HG02970 (cell line): ENCODE data around the gene FBLN2.

ENCODE experiments used
- ATAC-seq: cut with Tn5 transposase; IDR thresholded peaks from one replicate; pipeline ENCODE4 v1.9.1; 2021; ENCODE audit warnings: mild to moderate bottlenecking, moderate library complexity, moderate number of reproducible peaks; ENCODE audit not compliant: unreplicated experiment, low FRiP score

Gene FBLN2

DNA sequence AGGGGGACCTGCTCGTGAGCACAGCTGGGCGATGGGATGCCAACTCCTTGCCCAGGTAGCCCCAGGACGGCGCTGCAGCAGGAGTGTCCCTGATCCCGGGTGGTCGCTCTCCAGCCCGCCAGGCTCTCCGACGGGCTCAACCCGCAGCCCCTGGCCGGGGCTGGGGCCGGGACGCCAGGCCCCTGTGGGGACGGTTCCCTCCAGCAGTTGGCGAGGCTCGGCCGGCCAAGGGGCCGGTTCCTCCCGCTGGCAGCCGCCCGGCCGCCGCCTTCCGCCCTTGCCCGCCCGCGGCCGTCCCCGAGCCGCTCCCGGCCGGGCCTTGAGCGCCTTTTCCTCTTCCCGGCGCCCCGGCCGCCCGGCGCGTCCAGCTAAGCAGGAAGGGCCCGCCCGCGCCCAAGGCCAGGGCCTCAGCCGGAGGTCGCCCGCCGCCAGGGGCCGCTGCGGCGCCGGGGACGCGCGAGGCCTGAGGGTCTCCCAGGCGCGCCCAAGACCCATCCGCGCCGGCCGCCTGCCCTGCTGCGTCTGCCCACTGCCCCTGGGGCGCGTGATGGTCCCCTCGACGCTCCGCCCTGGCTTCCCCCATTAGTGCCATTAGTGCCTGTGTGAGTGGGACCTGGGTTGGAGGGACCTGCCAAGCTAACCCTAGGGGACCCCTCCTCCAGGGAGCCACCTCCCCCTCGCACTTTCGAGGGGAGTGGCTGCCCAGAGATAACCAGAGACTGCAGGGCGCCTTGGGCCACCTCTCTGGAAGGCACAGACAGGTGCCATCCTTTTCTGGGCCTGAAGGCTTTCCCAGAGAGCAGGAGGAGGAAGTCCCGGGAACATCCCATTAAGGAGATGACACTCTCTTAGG lies 106.4 kb downstream of the FBLN2 start:
- ATAC-seq, result no peak

DNA sequence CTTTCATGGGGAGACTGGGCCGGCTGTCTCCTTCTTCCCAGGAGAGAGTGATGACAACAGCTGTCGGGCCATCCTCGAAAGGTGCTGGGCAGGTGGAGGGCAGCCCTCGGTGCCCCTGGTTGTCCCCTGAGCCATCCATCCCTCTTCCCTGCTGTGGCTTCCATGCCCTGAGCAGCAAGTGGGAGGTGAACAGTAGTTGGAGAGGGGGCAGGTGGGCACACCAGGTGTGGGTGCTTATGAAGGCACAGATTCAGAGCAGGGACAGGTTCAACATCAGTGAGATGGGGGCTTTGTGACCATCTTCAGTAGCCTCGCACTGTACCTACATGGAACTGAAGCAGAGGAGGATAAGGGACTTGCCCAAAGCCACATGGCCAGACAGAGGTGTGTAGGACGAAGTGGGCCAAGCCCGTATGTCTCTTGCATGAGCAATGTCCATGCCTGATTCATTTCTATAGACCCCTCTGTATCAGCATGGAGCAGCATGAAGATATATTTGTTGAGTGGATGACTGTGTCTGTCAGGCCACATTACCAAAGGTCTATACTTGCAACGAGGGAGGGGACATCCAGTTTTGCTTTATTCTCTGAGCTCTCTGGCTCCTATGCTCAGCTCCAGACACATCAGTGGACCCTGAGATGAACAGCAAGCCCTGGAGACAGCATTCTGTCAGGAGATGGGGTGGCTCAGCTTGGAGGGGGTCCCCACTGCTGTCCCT lies 107.8 kb downstream of the FBLN2 start:
- no peak for ATAC-seq

DNA sequence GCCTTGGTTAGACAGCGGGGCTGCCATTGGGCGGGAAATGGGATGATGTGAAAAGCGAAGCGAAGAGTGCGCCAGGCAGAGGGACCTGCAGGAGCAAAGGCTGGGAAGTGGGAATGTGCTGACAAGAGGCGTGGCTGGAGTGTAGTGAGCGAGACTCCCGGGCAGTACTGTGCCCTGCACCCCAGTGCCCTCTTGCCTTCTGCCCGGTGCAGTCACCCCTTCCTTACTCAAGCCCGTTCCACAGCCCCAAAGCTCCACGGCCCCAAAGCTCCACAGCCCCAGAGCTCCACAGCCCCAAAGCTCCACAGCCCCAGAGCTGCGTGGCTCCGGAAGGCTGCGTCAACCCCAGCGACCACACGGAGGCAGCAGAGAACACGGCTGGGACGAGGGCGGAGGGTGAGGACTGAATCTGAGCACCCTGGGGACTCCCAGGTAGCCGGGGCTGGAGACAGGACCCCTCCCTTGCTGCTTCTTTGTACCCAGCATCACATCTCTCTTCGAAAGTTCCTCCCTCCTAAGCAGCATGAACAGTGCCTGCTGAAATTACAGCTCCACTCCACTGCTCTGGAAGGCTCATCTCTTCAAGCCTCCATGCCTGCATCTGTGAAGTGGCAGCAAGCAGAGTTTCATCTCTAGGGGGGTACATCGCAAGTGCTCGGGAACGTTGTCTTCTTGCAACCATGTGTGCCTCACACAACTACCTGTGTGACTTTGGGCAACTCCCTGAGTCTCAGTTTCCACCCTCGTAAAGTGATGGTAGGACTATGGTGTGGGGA lies 108.9 kb downstream of the FBLN2 start:
- no peak for ATAC-seq

DNA sequence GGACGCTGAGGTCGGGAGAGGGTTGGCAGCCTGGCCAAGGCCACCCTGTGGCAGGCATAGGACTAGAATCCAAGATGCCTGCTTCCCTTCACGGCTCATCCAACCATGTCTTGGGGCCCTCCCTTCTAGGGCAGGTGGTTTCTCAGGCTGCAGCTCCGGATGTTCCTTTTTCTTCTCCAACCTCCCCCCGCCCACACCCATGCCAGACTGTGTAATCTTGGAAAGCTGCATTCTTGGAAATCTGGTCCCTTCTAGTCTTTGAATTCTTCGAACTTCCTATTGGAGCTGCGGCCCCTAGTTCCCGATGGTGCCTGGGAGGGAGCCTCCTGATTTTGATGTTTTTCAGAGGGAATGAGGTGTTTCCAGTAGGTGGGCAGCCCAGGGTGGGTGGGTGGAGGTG lies 109.8 kb downstream of the FBLN2 start:
- no peak for ATAC-seq

DNA sequence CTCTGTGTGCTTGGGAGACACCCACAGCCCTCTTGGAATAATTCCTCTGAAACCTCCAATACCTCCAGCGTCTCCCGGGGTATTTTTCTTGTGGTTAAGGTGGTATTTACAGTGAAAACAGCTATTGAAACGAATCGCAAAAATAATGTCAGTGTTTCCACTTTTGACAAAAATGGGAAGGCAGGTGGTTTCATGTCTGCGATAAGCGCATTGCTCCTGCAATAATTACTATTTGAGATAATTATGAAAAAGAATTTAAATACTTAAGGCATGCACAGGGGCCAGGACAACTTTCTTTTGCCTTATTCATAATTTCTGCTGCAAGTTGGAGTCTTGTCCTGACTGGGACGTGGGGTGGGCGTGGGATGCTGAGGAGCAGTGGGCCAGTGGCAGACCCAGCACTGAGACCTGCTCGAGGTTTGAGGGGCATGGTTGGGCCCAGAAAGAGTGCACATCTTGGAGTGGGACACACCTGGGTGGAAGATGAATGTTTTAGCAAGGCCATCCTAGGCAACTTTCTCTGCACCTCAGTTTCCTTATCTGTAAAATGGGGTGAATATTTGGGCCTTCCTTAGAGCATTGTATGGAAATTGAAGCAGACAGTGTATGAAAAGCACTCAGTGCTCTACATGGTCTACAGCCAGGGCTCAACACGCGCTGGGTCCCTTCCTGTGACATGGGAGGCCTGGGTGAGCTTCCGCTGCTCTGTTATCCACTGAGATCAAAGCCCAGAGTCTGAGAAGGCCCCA lies 110.5 kb downstream of the FBLN2 start:
- ATAC-seq, result no peak

DNA sequence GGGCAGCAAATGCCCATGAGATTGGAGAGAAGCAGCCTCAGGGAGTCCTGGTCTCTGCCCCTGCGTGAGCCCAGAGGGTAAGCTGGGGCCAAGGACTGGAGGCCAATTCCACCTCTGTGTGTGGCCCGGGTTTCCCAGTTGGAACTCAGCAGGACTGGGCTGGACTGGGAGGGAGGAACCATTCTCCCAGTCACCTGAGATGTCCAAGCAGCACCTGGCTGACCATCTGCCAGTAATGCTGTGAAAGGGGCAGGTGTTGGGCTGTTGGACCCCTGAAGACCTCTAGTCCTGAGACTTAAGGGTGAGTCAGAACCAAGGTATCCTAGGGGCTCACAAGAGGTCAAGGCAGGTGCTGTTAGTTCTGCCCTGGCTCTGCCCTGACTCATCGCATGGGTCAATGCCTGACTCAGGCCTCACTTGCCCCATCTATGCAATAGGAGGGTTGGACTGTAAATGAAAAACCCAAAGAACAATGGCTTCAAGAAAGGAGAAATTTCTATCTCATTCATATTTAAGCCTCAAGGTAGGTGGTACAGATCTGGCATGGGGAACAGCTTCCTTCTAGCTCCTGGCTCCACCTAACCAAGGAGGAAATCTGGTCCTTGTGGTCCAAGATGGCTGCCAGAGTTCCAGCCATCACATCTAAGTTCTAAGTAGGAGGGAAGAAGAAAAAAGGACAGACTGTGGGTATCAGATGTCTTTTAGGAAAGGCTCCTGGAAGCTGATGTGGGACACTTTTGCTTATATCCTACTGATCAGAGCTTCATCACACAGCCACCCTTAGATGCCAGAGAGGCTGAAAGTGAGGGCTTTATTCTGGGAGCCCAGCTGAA lies 111.3 kb downstream of the FBLN2 start:
- ATAC-seq, result no peak

DNA sequence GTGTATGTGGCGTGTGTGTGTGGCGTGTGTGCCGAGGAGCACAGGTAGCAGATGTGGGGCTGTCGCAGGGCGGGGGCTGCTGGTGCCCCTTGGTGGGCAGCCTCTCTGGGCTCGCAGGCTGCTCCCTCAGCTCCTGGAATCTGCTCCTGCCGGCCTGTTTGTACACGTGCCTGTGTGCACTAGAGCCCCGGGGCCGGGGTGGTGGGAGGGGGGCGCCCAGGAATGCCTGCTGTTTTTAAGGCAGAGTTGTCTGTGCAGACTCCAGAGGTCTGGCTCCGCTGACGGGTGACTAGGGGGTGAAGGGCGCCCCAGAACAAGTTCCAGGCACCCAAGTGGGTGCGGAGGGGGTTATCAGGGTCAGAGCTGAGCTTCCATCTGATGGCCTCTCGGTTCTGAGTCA lies 112.2 kb downstream of the FBLN2 start:
- no peak for ATAC-seq

DNA sequence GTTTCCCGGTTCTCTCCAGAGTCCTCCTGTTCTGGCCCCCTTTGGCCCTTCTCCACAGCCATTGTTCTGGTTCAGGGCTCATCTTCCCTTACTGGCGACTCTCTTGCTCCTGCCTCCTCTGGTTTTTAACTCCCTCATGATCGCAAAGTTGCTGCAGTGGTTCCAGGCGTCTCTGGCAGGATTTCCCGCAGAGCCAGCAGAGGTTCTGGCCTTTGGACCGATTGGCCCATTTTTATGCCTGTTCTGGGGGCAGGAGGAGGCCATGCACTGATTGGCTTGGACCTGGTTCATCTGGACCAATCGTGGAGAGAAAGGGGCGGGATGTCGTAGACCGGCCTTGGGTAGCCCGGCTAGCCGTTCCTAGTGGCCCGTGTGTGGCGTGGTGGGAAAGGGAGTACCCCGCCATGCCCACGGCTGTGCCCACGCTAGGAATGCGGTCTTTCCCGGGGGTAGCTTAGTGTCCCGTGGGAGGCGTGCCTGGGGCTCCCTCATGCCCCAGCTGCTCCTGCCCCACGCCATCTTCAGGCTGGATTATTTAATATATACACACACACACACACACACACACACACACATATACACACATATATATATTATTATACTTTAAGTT lies 113.4 kb downstream of the FBLN2 start:
- ATAC-seq, result no peak

DNA sequence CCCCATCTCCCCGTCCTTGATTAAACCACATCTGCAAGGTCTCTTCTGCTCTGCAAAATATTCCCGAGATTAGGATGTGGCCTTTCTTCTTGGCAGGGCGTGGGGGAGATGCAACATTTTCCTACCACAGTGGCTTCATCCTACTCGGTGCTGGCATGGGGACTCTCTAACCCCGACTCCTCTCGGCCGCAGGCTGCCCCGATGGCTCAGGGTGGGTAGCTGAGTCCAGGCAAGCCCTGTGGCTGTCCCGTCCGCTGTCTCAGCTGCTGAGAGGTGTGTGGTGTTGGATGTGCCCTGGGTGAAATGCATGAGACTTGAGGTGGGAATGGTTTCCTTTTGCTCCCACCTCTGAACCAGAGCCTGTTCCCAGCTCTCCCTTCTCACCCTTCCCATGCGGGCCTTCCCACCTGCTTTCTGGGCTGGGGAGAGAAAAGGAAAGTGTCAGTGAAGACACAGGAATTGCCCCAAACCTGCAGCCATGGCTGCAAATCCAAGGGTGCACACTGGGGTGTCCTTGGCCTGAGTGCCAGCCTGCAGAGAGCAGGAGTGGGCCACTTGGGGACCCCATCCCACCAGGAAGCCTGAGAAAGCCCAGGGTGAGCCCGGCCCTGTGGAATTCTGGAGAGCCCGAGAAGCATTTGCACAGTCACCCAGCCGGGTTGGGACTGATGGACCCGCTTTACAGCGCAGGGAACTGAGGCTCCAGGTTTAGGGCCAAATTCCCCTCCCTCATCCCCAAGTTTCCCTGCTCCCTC lies 115.0 kb downstream of the FBLN2 start:
- no peak for ATAC-seq

DNA sequence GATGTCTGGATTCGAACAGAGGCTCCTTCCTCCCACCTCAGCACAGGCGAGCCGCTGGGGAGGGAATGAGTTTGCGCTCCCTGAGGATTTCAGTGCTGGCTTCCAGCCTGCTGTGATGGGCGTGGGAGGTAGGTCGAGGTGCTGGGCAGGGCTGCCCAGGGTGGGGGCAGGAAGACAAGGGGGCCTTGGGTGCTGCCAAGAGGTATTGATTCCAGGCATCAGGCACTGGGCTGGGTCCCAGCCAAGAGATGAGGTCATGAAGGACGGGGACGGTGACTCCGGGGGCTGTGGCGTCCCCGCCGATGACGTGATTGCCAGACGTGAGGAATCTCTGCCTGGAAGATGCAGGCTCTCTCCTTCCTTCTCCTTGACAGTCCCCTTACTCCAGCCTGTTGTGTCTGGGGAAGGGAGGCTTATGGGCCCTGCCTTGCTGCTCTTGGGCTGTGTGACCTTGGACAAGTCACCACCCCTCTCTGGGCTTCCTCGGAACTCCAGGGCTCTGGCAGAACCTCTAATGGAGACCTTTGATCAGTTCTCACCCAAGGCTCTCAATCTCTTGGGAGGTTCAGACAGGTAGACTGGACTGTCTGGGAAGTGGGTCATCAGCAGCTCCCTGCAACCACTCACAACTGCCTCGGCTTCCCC lies 116.8 kb downstream of the FBLN2 start:
- ATAC-seq, result no peak

DNA sequence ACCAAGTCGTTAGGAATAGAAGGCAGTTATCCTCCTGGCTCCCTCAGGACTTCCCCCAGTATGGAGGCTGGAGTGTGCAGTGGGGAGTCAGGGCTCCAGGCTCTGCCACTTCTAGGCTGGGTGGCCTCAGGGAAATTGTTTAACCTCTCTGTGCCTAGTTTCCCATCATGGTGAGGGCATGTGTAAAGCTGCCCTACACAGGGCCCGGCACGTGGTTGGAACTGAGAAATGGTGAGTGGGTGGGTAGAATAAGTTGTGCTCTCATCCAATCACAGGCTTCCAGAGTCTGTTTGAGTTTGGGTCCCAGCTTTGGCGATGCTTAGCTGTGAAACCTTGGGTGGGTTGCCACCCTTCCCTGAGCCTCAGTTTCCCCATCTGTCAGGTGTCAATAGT lies 117.3 kb downstream of the FBLN2 start:
- ATAC-seq, result no peak

DNA sequence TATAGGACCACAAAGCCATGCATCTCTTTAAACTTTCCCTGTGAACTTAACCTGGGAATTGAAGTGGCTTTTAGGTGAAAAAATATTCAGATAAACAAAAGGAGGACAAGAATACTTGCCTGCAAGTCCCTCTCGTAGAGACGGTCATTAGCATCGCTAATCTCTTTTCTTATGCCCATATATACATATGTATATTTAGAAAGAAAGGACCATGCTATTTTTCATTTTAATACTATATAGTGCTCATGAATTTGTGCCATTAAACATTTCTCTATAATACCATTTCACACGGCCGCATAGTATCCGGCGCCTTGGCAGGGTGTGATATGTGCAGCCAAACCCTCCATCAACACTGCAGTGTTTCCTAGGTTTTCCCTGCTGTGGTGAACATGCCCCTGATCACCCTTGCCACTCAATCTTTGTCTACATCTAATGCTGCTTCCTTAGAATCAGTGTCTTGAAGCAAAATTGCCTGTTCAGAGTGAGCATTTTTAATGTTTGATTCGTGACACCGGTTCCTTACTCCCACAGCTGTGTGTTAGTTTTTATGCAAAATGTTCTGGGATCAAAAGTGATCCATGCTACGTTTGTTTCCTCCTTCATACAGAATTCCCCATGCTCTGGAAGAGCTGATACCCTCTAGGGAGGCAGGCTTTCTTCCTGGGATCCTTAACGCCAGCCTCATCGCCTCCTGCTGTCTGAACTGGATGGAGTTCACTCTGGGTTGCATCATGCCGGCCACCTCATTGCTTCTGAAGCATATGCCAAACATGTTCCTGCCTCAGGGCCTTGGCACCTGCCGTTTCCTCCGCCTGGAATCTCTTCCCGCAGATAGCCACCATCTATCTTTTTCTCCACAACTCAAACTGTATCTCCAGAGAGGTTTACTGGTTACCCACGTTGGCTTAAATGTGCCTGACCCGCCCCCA lies 118.1 kb downstream of the FBLN2 start:
- no peak for ATAC-seq

DNA sequence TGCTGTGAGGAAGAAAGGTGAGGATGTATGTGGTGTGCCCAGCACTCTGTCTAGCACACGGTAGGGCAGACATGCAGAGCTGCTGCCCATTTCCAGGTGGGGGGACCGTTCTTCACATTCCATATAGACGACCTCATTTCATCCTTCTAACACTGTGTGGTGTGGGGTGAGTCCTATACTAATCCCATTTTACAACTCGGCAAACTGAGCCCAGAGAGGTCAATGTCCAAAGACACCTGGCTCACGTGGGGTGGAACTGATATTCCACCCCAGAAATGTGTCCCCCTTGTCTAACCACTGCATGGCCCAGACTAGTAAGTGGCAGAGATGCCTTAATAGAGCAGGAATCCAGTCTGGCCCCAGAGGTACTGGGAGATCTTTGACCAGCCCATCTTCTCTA lies 119.2 kb downstream of the FBLN2 start:
- no peak for ATAC-seq

DNA sequence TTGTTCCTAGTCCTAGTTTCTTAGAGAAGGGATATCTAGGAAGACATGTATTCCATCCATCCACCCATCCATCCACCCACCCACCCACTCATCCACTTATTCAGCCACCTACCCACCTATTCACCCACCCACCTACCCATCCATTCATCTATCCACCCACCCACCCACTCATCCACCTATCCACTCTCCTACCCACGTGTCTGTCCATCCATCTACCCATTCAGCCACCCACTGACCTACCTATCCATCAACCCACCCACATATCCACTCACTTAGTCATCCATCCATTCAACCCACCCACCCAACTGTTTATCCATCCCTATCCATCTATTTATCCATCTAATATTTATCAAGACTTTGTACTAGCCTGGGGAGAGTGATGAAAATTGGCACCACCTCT lies 120.5 kb downstream of the FBLN2 start:
- ATAC-seq, result no peak

DNA sequence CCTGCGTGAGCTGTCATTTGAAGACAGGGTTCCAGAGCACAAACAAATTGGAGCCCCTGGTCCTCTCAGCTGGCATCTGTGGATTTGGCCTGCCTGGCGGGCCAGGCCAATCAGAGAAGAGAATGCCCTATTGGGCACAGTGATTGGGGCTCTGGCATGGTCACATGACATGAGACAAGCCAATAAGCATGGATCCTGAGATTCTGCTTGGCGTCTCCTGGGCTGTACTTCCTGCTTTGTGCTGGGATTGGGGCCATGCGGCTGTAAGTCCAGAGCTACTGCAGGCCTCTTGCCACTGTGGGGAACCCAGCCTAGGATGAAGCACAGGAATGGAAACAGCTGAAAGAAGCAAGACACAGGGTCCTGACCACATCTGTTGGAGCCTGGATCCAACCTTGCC lies 121.4 kb downstream of the FBLN2 start:
- no peak for ATAC-seq

DNA sequence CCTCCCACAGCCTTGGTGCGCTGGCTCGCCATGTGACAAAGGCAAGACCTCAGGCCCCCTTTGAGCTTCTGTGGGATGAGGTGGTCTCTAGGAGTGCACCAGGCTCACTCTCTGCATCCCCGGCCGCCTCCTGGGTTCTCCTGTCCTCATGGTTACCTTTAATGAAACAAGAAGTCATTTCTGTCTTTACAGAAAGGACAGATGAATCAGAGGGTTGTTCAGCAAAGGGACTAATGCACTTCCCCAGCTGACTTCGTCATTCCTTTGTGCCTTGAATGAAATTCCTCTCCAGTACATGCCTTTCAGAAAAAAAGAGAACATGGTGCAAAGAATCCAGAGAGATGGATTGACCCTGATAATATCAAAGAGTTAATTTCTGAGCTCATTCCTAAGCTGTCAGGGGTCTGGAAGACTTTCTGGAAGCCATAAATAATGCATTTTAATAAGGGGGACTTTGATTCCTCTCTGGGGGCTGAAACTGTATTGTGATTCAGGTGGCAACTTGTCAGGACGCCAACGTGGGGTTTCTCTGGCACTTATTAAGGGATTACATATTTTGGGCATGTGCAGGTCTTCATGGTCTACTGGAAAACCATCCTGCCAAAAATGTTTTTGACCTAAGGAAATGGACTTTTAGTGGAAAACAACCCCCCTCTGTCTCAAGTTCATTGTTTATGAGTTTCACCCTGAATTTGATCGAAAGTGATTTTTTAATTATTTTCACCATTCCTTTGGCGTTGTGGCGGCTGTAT lies 122.7 kb downstream of the FBLN2 start:
- no peak for ATAC-seq
